ENCODE results near the gene PKP3. TPM values are rescaled to one million over a fixed set of nuclear protein-coding genes. Genes with fewer than 3 reads are reported as not detected.
"Not testable (repeated sequence)": the region's sequence is repeated elsewhere in the genome, so short reads cannot be mapped to it uniquely, and the experiment has no call there.

The PKP3 gene
- total RNA-seq, 5 donors from 2014 or later (not counting 1 experiment from before 2014, with no cell fraction given): 0.32 to 0.85 (median 0.47) TPM; not detected in 1

DNA sequence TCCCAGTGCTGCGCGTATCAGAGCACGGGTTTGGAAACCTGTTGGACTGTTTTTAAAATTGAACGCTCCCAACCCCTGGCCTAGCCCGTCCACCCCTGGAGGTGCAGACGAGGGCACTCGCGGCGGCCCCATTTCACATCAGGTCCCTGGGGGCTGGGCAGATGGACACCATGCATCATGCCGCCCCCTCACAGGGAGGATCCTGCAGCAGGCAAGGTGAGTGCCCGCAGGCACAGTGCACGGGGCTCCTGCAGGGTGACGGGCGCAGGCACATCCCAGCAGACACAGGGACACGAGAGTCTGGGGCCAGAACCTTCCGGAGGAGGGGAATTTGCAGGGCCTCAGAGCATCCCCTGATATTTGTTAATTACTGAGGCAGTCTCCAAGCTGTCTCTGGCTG is 40.5 kb downstream of the PKP3 start:
- H3K27me3 Mint-ChIP-seq: no peaks in the 10 kb centered on the region
- peaks cover 0 to 24% of the 10 kb centered on the region in 2 experiments for H3K4me1 ChIP-seq (ENCODE audit: control insufficient read depth in 1 of 2, extremely low read depth in 1 of 2, insufficient read depth in 2 of 2, low read length in 2 of 2)
- ChIA-PET CTCF (no interaction called here), POLR2A (no interaction called here)
- no peak overlapping the region for H3K4me3 Mint-ChIP-seq
- 97% methylated on average over 16 of the region's 16 CpGs for WGBS (ENCODE audit: insufficient coverage)
- peaks cover 0 to 22% of the 10 kb centered on the region in 2 donors for H3K36me3 ChIP-seq (ENCODE audit: control insufficient read depth in 2 of 2, extremely low read depth in 1 of 2, insufficient read depth in 1 of 2, low read length in 1 of 2)
- no peaks in the 10 kb centered on the region for H3K36me3 Mint-ChIP-seq
- H3K27me3 ChIP-seq (replicated peaks in 1 of 2; ENCODE audit: control insufficient read depth in 2 of 2, extremely low read depth in 1 of 2, insufficient read depth in 2 of 2, low read length in 1 of 2): no peaks in the 10 kb centered on the region
- ATAC-seq (replicated peaks in 1 of 4): no peak
- no peaks in the 10 kb centered on the region for H3K9me3 ChIP-seq
- no peak overlapping the region for H3K27ac Mint-ChIP-seq
- H3K4me1 Mint-ChIP-seq: peaks cover 6 to 21% (median 17%) of the 10 kb centered on the region in 3 donors
- DNase-seq: no peak
- no peaks in the 10 kb centered on the region for H3K9me3 Mint-ChIP-seq
- no peak overlapping the region for H3K4me3 ChIP-seq (ENCODE audit: control insufficient read depth in 1 of 2, extremely low read depth in 1 of 2, low read length in 1 of 2)
- no peak overlapping the region for H3K27ac ChIP-seq (ENCODE audit: low read length)

- H3K9me3 Mint-ChIP-seq; H3K36me3 Mint-ChIP-seq; H3K27ac Mint-ChIP-seq; H3K4me3 ChIP-seq (ENCODE audit: control insufficient read depth in 1 of 2, extremely low read depth in 1 of 2, low read length in 1 of 2); H3K27me3 Mint-ChIP-seq; H3K4me3 Mint-ChIP-seq; H3K27ac ChIP-seq (ENCODE audit: low read length); H3K27me3 ChIP-seq (replicated peaks in 1 of 2; ENCODE audit: control insufficient read depth in 2 of 2, extremely low read depth in 1 of 2, insufficient read depth in 2 of 2, low read length in 1 of 2); ATAC-seq (replicated peaks in 1 of 4); DNase-seq; POLR2A ChIA-PET; H3K9me3 ChIP-seq: not testable (repeated sequence)
- H3K4me1 Mint-ChIP-seq: peaks cover 10 to 28% (median 23%) of the 10 kb centered on the region in 3 donors
- no CpG with 5 or more reads among the region's 1 CpG for WGBS (ENCODE audit: insufficient coverage)
- CTCF ChIA-PET: interaction anchor here in 1 of 2 donors (0.6 kb wide), 1 partner anchor 8 kb away, joined by 5 read pairs; no protein-coding TSS in a partner anchor
- Histone ChIP-seq H3K36me3 (ENCODE audit: control insufficient read depth in 2 of 2, extremely low read depth in 1 of 2, insufficient read depth in 1 of 2, low read length in 1 of 2) (peaks cover 4 to 22% of the 10 kb centered on the region in 2 donors), H3K4me1 (ENCODE audit: control insufficient read depth in 1 of 2, extremely low read depth in 1 of 2, insufficient read depth in 2 of 2, low read length in 2 of 2) (peaks cover 0 to 29% of the 10 kb centered on the region in 2 experiments)
These were observed 41.2 kb downstream of the PKP3 start for GRCh38 chr11:434999-435740.

GRCh38 chr11:437228-437870 is 43.3 kb downstream of the PKP3 start:
- peak overlapping the region in 1 of 2 donors; percentile 78 for H3K27ac Mint-ChIP-seq
- peaks cover 0 to 4% of the 10 kb centered on the region in 2 experiments for H3K27me3 ChIP-seq (replicated peaks in 1 of 2; ENCODE audit: control insufficient read depth in 2 of 2, extremely low read depth in 1 of 2, insufficient read depth in 2 of 2, low read length in 1 of 2)

GRCh38 chr11:438101-438844 is 44.3 kb downstream of the PKP3 start:
- DNase-seq (no peak), ATAC-seq (replicated peaks in 1 of 4) (no peak)
- Mint-ChIP-seq H3K27ac (no peak overlapping the region), H3K27me3 (no peaks in the 10 kb centered on the region), H3K36me3 (no peaks in the 10 kb centered on the region), H3K9me3 (no peaks in the 10 kb centered on the region), H3K4me1 (peaks cover 12 to 40% (median 32%) of the 10 kb centered on the region in 3 donors), H3K4me3 (no peak overlapping the region)
- Histone ChIP-seq H3K27ac (ENCODE audit: low read length) (no peak overlapping the region), H3K9me3 (no peaks in the 10 kb centered on the region), H3K4me3 (ENCODE audit: control insufficient read depth in 1 of 2, extremely low read depth in 1 of 2, low read length in 1 of 2) (no peak overlapping the region), H3K27me3 (replicated peaks in 1 of 2; ENCODE audit: control insufficient read depth in 2 of 2, extremely low read depth in 1 of 2, insufficient read depth in 2 of 2, low read length in 1 of 2) (peaks cover 0 to 11% of the 10 kb centered on the region in 2 experiments), H3K36me3 (ENCODE audit: control insufficient read depth in 2 of 2, extremely low read depth in 1 of 2, insufficient read depth in 1 of 2, low read length in 1 of 2) (peaks cover 4 to 10% of the 10 kb centered on the region in 2 donors), H3K4me1 (ENCODE audit: control insufficient read depth in 1 of 2, extremely low read depth in 1 of 2, insufficient read depth in 2 of 2, low read length in 2 of 2) (peaks cover 4 to 53% of the 10 kb centered on the region in 2 experiments)
- 92% methylated on average over 15 of the region's 21 CpGs for WGBS (ENCODE audit: insufficient coverage)
- CTCF ChIA-PET: no interaction called here
- POLR2A ChIA-PET: no interaction called here

More at GRCh38 chr11:437228-437870, 43.3 kb downstream of the PKP3 start:
- H3K4me1 ChIP-seq (ENCODE audit: control insufficient read depth in 1 of 2, extremely low read depth in 1 of 2, insufficient read depth in 2 of 2, low read length in 2 of 2): peaks cover 4 to 50% of the 10 kb centered on the region in 2 experiments
- H3K9me3 Mint-ChIP-seq: no peaks in the 10 kb centered on the region
- H3K9me3 ChIP-seq: no peaks in the 10 kb centered on the region
- no peak overlapping the region for H3K27ac ChIP-seq (ENCODE audit: low read length)
- H3K36me3 Mint-ChIP-seq: no peaks in the 10 kb centered on the region
- peaks cover 4 to 18% of the 10 kb centered on the region in 2 donors for H3K36me3 ChIP-seq (ENCODE audit: control insufficient read depth in 2 of 2, extremely low read depth in 1 of 2, insufficient read depth in 1 of 2, low read length in 1 of 2)
- no peak overlapping the region for H3K4me3 Mint-ChIP-seq
- 73% methylated on average over 11 of the region's 17 CpGs for WGBS (ENCODE audit: insufficient coverage)
- peaks cover 12 to 40% (median 32%) of the 10 kb centered on the region in 3 donors for H3K4me1 Mint-ChIP-seq
- CTCF ChIA-PET: no interaction called here
- no peak overlapping the region for H3K4me3 ChIP-seq (ENCODE audit: control insufficient read depth in 1 of 2, extremely low read depth in 1 of 2, low read length in 1 of 2)
- DNase-seq (no peak), ATAC-seq (replicated peaks in 1 of 4) (no peak)
- H3K27me3 Mint-ChIP-seq: no peaks in the 10 kb centered on the region
- POLR2A ChIA-PET: no interaction called here

DNA sequence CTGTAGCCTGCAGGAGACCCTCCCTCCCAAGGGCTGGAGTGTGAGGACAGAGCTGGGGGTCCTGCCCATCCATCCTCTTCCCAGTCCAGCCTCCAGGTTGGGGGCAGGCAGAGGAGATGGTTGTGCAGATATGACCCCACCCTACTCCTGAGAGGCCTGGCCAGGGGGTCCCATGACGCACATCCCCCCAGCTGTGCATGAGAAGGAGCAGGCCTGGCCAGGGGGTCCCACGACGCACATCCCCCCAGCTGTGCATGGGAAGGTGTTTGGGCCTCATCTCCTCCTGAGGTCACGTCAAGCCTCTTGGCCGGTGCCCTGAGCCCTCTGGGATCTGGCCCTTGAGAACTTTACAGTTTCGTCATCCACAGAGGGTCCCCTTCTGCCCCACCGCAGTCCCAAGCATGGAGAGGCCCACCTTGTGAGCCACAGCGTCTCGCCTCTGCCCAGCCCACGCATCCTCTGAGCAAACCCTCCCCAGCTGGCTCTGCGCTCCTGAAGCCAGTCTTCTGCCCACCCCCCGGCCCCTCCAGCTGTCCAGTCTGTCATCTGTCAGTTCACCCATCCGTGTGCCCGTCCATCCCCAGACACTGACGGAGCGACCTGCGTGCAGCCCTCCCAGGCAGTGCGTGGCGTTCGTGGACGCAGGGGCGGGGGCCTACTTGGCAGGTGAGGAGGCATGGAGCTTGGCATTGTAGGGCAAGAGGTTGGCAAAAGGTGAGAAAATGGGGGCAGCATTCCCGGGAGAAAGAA is 45.5 kb downstream of the PKP3 start:
- no peaks in the 10 kb centered on the region for H3K36me3 Mint-ChIP-seq
- H3K9me3 Mint-ChIP-seq: no peaks in the 10 kb centered on the region
- CTCF ChIA-PET: no interaction called here
- H3K4me3 Mint-ChIP-seq: peak overlapping the region in 1 of 3 donors; percentile 49
- H3K4me1 Mint-ChIP-seq: peaks cover 12 to 40% (median 32%) of the 10 kb centered on the region in 3 donors
- H3K36me3 ChIP-seq (ENCODE audit: control insufficient read depth in 2 of 2, extremely low read depth in 1 of 2, insufficient read depth in 1 of 2, low read length in 1 of 2): peaks cover 2 to 4% of the 10 kb centered on the region in 2 donors
- H3K4me3 ChIP-seq (ENCODE audit: control insufficient read depth in 1 of 2, extremely low read depth in 1 of 2, low read length in 1 of 2): no peak overlapping the region
- WGBS (ENCODE audit: insufficient coverage): 95% methylated on average over 21 of the region's 23 CpGs
- POLR2A ChIA-PET: interaction anchor here in 1 of 2 donors (0.6 kb wide), 1 partner anchor 17 kb away, joined by 6 read pairs; no protein-coding TSS in a partner anchor
- peaks cover 4 to 53% of the 10 kb centered on the region in 2 experiments for H3K4me1 ChIP-seq (ENCODE audit: control insufficient read depth in 1 of 2, extremely low read depth in 1 of 2, insufficient read depth in 2 of 2, low read length in 2 of 2)
- peaks cover 0 to 15% of the 10 kb centered on the region in 2 experiments for H3K27me3 ChIP-seq (replicated peaks in 1 of 2; ENCODE audit: control insufficient read depth in 2 of 2, extremely low read depth in 1 of 2, insufficient read depth in 2 of 2, low read length in 1 of 2)
- no peaks in the 10 kb centered on the region for H3K9me3 ChIP-seq
- no peak overlapping the region for H3K27ac ChIP-seq (ENCODE audit: low read length)
- H3K27ac Mint-ChIP-seq: peak overlapping the region in 1 of 2 donors; percentile 64
- ATAC-seq (replicated peaks in 1 of 4) (no peak), DNase-seq (no peak)
- H3K27me3 Mint-ChIP-seq: no peaks in the 10 kb centered on the region
